ENCODE measurements around the gene CLCN6. TPM values are rescaled to one million over a fixed set of nuclear protein-coding genes. Genes with fewer than 3 reads are reported as not detected.
A peak's percentile ranks its signal among the peaks of the same experiment; 100 is the strongest.
"Not testable (repeated sequence)": the region's sequence is repeated elsewhere in the genome, so short reads cannot be mapped to it uniquely, and the experiment has no call there.

CLCN6 gene
- polyA plus RNA-seq, 1 donor (not counting 4 experiments of a cell fraction or from before 2014, with no cell fraction given) = 7.4 TPM

- Histone ChIP-seq H3K27me3 (ENCODE audit: control insufficient read depth, extremely low read depth, insufficient read depth, low read length) (no peaks in the 10 kb centered on the region), H4K20me1 (ENCODE audit: control insufficient read depth, extremely low read depth, insufficient read depth, low read length) (no peaks in the 10 kb centered on the region), H3K79me2 (ENCODE audit: control insufficient read depth, insufficient read depth, low read length) (peaks cover 20% of the 10 kb centered on the region), H3K36me3 (ENCODE audit: control insufficient read depth in 2 of 2, extremely low read depth in 1 of 2, insufficient read depth in 2 of 2, low read length in 2 of 2) (peaks cover 8 to 11% of the 10 kb centered on the region in 2 experiments), H3K4me3 (ENCODE audit: control insufficient read depth in 2 of 3, extremely low read depth in 1 of 3, insufficient read depth in 2 of 3, low read depth in 1 of 3, low read length in 3 of 3) (peak overlapping the region; percentile 37 to 53 (median 41)), H3K4me2 (ENCODE audit: control insufficient read depth, extremely low read depth, insufficient read depth, low read depth, low read length) (peak overlapping the region; percentile 69), H3K9me1 (ENCODE audit: control insufficient read depth, extremely low read depth, insufficient read depth, low read length) (no peaks in the 10 kb centered on the region), H3K9me3 (ENCODE audit: control insufficient read depth, low read depth, low read length) (no peaks in the 10 kb centered on the region), H3K4me1 (ENCODE audit: control insufficient read depth, extremely low read depth, insufficient read depth, low read length) (peaks cover 49% of the 10 kb centered on the region), H2AFZ (ENCODE audit: control insufficient read depth, low read length) (peak overlapping the region; percentile 52), H3K9ac (ENCODE audit: control insufficient read depth, extremely low read depth, insufficient read depth, low read length) (peak overlapping the region; percentile 29), H3K27ac (ENCODE audit: control insufficient read depth, insufficient read depth, low read length) (peak overlapping the region; percentile 36)
- dilution Hi-C loops (cut with MboI; ENCODE audit: extremely low pct_ligation_motif_present, low sequenced_read_pairs) = no loop called here
- DNase-seq (ENCODE audit: low read depth, low spot score) (peak; percentile 78), FAIRE-seq (peak; percentile 81)
- no peak for TF ChIP-seq CTCF (optimal IDR thresholded peaks at IDR 0.05 in 1 of 3, IDR thresholded peaks at IDR 0.05 in 1 of 3, conservative IDR thresholded peaks at IDR 0.05 in 1 of 3; ENCODE audit: extremely low read depth in 1 of 3, insufficient read depth in 2 of 3, low read length in 3 of 3)
- TF ChIP-seq EZH2 (IDR thresholded peaks at IDR 0.05; ENCODE audit: low read length) = no peak
These were observed 2.8 kb upstream of the CLCN6 start for GRCh38 chr1:11802973-11803885.

- FAIRE-seq = not testable (repeated sequence)
- peak overlapping the region; percentile 94 for H3K27ac ChIP-seq (ENCODE audit: control insufficient read depth, insufficient read depth, low read length)
These were observed 1.9 kb upstream of the CLCN6 start for GRCh38 chr1:11803924-11804665.

More at GRCh38 chr1:11803924-11804665, 1.9 kb upstream of the CLCN6 start:
- Histone ChIP-seq H3K9ac (ENCODE audit: control insufficient read depth, extremely low read depth, insufficient read depth, low read length) (peak overlapping the region; percentile 26), H3K4me1 (ENCODE audit: control insufficient read depth, extremely low read depth, insufficient read depth, low read length) (peaks cover 49% of the 10 kb centered on the region), H3K4me3 (ENCODE audit: control insufficient read depth in 2 of 3, extremely low read depth in 1 of 3, insufficient read depth in 2 of 3, low read depth in 1 of 3, low read length in 3 of 3) (peak overlapping the region in 2 of 3 experiments; percentile 84 to 98), H3K79me2 (ENCODE audit: control insufficient read depth, insufficient read depth, low read length) (peaks cover 27% of the 10 kb centered on the region), H3K4me2 (ENCODE audit: control insufficient read depth, extremely low read depth, insufficient read depth, low read depth, low read length) (peak overlapping the region; percentile 100), H3K36me3 (ENCODE audit: control insufficient read depth in 2 of 2, extremely low read depth in 1 of 2, insufficient read depth in 2 of 2, low read length in 2 of 2) (peaks cover 14% of the 10 kb centered on the region in 2 experiments)
- H3K9me1 ChIP-seq (ENCODE audit: control insufficient read depth, extremely low read depth, insufficient read depth, low read length); dilution Hi-C loops (cut with MboI; ENCODE audit: extremely low pct_ligation_motif_present, low sequenced_read_pairs); H4K20me1 ChIP-seq (ENCODE audit: control insufficient read depth, extremely low read depth, insufficient read depth, low read length); H3K9me3 ChIP-seq (ENCODE audit: control insufficient read depth, low read depth, low read length); H2AFZ ChIP-seq (ENCODE audit: control insufficient read depth, low read length); H3K27me3 ChIP-seq (ENCODE audit: control insufficient read depth, extremely low read depth, insufficient read depth, low read length); DNase-seq (ENCODE audit: low read depth, low spot score): not testable (repeated sequence)

All from keratinocyte (primary cell).